K562 (cell line): ENCODE results near the gene TAS2R5.

ENCODE experiments used
- CEBPG ChIP-seq, 3 experiments: fragments of 200-800 bp in 1 of 3; sonication (Bioruptor generic) in 1 of 3; sonication (generic) in 1 of 3; formaldehyde crosslinking in 1 of 3; IDR thresholded peaks in 2 of 3; conservative IDR thresholded peaks in 1 of 3; 2 replicates each; pipeline versions ENCODE4 v1.6.1 to v1.8.0; 2016 to 2022; ENCODE audit warnings: missing compliant biosample characterization in 2 of 3, missing genetic modification characterization in 2 of 3, mild to moderate bottlenecking in 1 of 3, missing genetic modification reagents in 1 of 3
- CTCF ChIP-seq, 3 experiments: IDR thresholded peaks in 2 of 3; conservative IDR thresholded peaks in 1 of 3; 2 replicates each; pipeline ENCODE4 v1.5.1; 2011 to 2012; ENCODE audit warnings: low read length in 3 of 3, mild to moderate bottlenecking in 3 of 3, control low read depth in 2 of 3, improper control_type of control experiment in 1 of 3, inconsistent platforms in 1 of 3, low read depth in 1 of 3, mixed read lengths in 1 of 3, moderate library complexity in 1 of 3; ENCODE audit not compliant: insufficient read depth in 2 of 3
- NR4A1 ChIP-seq, 2 experiments: fragments of 250-450 bp in 1 of 2; fragments of 450-650 bp in 1 of 2; sonication (Bioruptor Pico) in 1 of 2; IDR thresholded peaks; 2 replicates each; pipeline versions ENCODE4 v1.4.0 to v1.6.1; 2016 to 2020; ENCODE audit warnings: mild to moderate bottlenecking in 2 of 2, missing compliant biosample characterization in 1 of 2, missing genetic modification characterization in 1 of 2, moderate library complexity in 1 of 2
- PCBP2 ChIP-seq: fragments of 200-400 bp; formaldehyde crosslinking; IDR thresholded peaks from 2 replicates; pipeline ENCODE4 v1.6.1; 2018; ENCODE audit warnings: low read length, low read depth, mild to moderate bottlenecking, moderate library complexity; ENCODE audit not compliant: poor library complexity, severe bottlenecking
- POLR2H ChIP-seq: IDR thresholded peaks from 2 replicates; pipeline ENCODE4 v1.6.1; 2016; ENCODE audit warnings: missing genetic modification characterization, low read depth, mild to moderate bottlenecking, control low read depth, missing compliant biosample characterization, moderate library complexity
- TEAD4 ChIP-seq, 2 experiments: sonication (generic) in 1 of 2; formaldehyde crosslinking in 1 of 2; IDR thresholded peaks; 2 replicates each; pipeline versions ENCODE4 v1.6.1 to v1.8.0; 2012 to 2022; ENCODE audit warnings: borderline replicate concordance in 1 of 2, inconsistent platforms in 1 of 2, low read length in 1 of 2, mild to moderate bottlenecking in 1 of 2, missing genetic modification reagents in 1 of 2
- ZNF384 ChIP-seq: IDR thresholded peaks from 2 replicates; pipeline ENCODE4 v1.6.1; 2012; ENCODE audit warnings: low read depth, low read length, improper control_type of control experiment

- TF ChIP-seq ZNF384 (no peak), CEBPG (CRISPR knock-in tag; IDR thresholded peaks at IDR 0.05) (no peak), CEBPG (tag; conservative IDR thresholded peaks at IDR 0.05 in 1 of 2, IDR thresholded peaks at IDR 0.05 in 1 of 2) (no peak), POLR2H (tag) (no peak), PCBP2 (no peak), TEAD4 (IDR thresholded peaks at IDR 0.05; ENCODE audit: low read length) (no peak), TEAD4 (CRISPR knock-in tag; IDR thresholded peaks at IDR 0.05; ENCODE audit: borderline replicate concordance) (no peak), NR4A1 (CRISPR knock-in tag; IDR thresholded peaks at IDR 0.05) (no peak), NR4A1 (tag; IDR thresholded peaks at IDR 0.05) (no peak), CTCF (IDR thresholded peaks at IDR 0.05 in 2 of 3, conservative IDR thresholded peaks at IDR 0.05 in 1 of 3; ENCODE audit: insufficient read depth in 2 of 3, low read depth in 1 of 3, low read length in 3 of 3) (no peak)
Observed at GRCh38 chr7:141744131-141744530, 45.9 kb upstream of the TAS2R5 start.
